OCI-LY3 (cell line): ENCODE results near the gene OR2Y1.

Source experiments
- EZH2phosphoT487 ChIP-seq: fragments of 200-600 bp; shearing (Covaris generic); IDR thresholded peaks from 2 replicates; pipeline ENCODE4 v1.6.1; 2018; ENCODE audit warnings: antibody characterized with exemption, mixed run types, low read depth
- TF ChIP-seq, protein P1 (sequence below): fragments of 200-600, 300-600 bp; sonication (generic); IDR thresholded peaks from 2 replicates; pipeline ENCODE4 v1.5.1; 2014; ENCODE audit warnings: antibody characterized with exemption, low read length, low read depth

DNA sequence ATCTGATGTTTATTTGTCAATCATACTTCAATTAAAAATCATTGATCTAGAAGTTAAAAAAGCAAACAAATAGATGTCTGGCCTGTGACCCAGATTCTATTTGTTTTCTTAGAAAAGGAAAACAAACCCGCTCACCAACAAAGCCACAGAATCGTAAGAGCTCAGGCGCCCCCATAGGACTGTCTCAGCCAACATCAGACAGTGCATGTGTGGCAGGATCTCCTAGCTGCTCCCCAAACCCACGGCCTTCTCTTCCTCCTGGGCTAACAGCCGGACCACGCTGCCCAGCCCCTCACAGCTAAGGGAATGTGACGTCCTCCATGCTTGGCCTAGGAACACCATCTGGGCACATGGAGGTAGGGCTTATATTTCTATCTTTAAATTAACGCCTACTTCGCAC, 19.4 kb downstream of the OR2Y1 start:
- TF ChIP-seq, protein P1, sequence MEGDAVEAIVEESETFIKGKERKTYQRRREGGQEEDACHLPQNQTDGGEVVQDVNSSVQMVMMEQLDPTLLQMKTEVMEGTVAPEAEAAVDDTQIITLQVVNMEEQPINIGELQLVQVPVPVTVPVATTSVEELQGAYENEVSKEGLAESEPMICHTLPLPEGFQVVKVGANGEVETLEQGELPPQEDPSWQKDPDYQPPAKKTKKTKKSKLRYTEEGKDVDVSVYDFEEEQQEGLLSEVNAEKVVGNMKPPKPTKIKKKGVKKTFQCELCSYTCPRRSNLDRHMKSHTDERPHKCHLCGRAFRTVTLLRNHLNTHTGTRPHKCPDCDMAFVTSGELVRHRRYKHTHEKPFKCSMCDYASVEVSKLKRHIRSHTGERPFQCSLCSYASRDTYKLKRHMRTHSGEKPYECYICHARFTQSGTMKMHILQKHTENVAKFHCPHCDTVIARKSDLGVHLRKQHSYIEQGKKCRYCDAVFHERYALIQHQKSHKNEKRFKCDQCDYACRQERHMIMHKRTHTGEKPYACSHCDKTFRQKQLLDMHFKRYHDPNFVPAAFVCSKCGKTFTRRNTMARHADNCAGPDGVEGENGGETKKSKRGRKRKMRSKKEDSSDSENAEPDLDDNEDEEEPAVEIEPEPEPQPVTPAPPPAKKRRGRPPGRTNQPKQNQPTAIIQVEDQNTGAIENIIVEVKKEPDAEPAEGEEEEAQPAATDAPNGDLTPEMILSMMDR, result no peak
- no peak for TF ChIP-seq EZH2phosphoT487
